GM12878 (cell line): ENCODE measurements around the gene FLYWCH2. TPM values are rescaled to one million over a fixed set of nuclear protein-coding genes. Genes with fewer than 3 reads are reported as not detected.
A peak's percentile ranks its signal among the peaks of the same experiment; 100 is the strongest.

Experiments used
- ATAC-seq: fragments of 200-7000 bp; cut with Tn5 transposase; 3 replicates; pipeline ENCODE4 v1.9.1; 2020; ENCODE audit warnings: mild to moderate bottlenecking, moderate library complexity
- BruUV-seq: library from RNA; stranded (reverse); fragments of 400-500 nt; replicated peaks from 2 replicates; lab custom pipeline; 2021; lab: Mats Ljungman, UMichigan
- CTCF ChIA-PET: fragments of 300-600 bp; sonication (Branson Sonifier 250); formaldehyde crosslinking; extraction: SDS; loops from one replicate; lab custom pipeline; 2021; ENCODE audit warnings: inconsistent platforms; lab: Yijun Ruan, JAX
- POLR2A ChIA-PET: fragments of 350-600 bp; formaldehyde crosslinking; extraction: SDS; loops from one replicate; lab custom pipeline; 2021; ENCODE audit warnings: inconsistent platforms; lab: Charles Lee
- RAD21 ChIA-PET: fragments of 300-600 bp; sonication (Branson Sonifier 250); formaldehyde crosslinking; loops from one replicate; lab custom pipeline; 2023; ENCODE audit warnings: antibody characterized with exemption; ENCODE audit not compliant: unreplicated experiment; lab: Charles Lee
- SMC1A ChIA-PET: fragments of 300-600 bp; sonication (Branson Sonifier 250); formaldehyde crosslinking; loops from one replicate; lab custom pipeline; 2023; ENCODE audit not compliant: unreplicated experiment, uncharacterized antibody; lab: Charles Lee
- DNase-seq: peaks from one replicate; pipeline ENCODE4 v3.0.0-alpha.2; 2011; ENCODE audit warnings: low read depth, low spot score
- FAIRE-seq: peaks from 3 replicates; lab custom pipeline; 2011; peaks lifted over from hg19 to GRCh38; lab: Jason Lieb, UNC
- H2AFZ ChIP-seq: 2 replicates; pipeline ENCODE4 v1.6.0; 2011; ENCODE audit warnings: low read depth, low read length, control low read depth; ENCODE audit not compliant: control insufficient read depth
- H3K27ac ChIP-seq: 2 replicates; pipeline ENCODE4 v1.5.1; 2011; ENCODE audit warnings: control low read depth; ENCODE audit not compliant: control insufficient read depth, insufficient read depth
- H3K27me3 ChIP-seq, 2 experiments: replicated peaks in 1 of 2; 2 replicates each; pipeline versions ENCODE4 v1.6.0 to v1.6.1; 2011; ENCODE audit warnings: low read length in 1 of 2; ENCODE audit not compliant: control insufficient read depth in 2 of 2, insufficient read depth in 2 of 2
- H3K36me3 ChIP-seq, 2 experiments: 2 replicates each; pipeline ENCODE4 v1.5.1; 2011; ENCODE audit warnings: low read length in 1 of 2; ENCODE audit not compliant: control insufficient read depth in 2 of 2, insufficient read depth in 2 of 2
- H3K4me1 ChIP-seq: 2 replicates; pipeline ENCODE4 v1.6.1; 2011; ENCODE audit warnings: mild to moderate bottlenecking, low read length, moderate library complexity, mixed read lengths; ENCODE audit not compliant: control insufficient read depth, insufficient read depth
- H3K4me2 ChIP-seq: 2 replicates; pipeline ENCODE4 v1.6.0; 2011; ENCODE audit warnings: control low read depth; ENCODE audit not compliant: control insufficient read depth, insufficient read depth
- H3K4me3 ChIP-seq: fragments of 200-600 bp; sonication (generic); 2 replicates; pipeline ENCODE4 v1.5.1; 2016
- H3K79me2 ChIP-seq: 2 replicates; pipeline ENCODE4 v1.6.0; 2011; ENCODE audit warnings: low read length; ENCODE audit not compliant: control insufficient read depth, insufficient read depth
- H3K9ac ChIP-seq: 2 replicates; pipeline ENCODE4 v1.8.0; 2011; ENCODE audit warnings: low read length, control low read depth, mixed read lengths; ENCODE audit not compliant: control insufficient read depth, insufficient read depth
- H3K9me3 ChIP-seq: replicated peaks from 3 replicates; pipeline ENCODE4 v1.5.1; 2011; ENCODE audit warnings: mild to moderate bottlenecking, low read length; ENCODE audit not compliant: control insufficient read depth, insufficient read depth
- H4K20me1 ChIP-seq: 2 replicates; pipeline ENCODE4 v1.6.0; 2011; ENCODE audit not compliant: control insufficient read depth, insufficient read depth
- BCLAF1 ChIP-seq: fragments of 450-650 bp; IDR thresholded peaks from 2 replicates; pipeline ENCODE4 v1.6.1; 2017; ENCODE audit warnings: antibody characterized with exemption, mild to moderate bottlenecking, moderate library complexity
- BMI1 ChIP-seq: fragments of 450-650 bp; IDR thresholded peaks from 2 replicates; pipeline ENCODE4 v1.6.1; 2016; ENCODE audit warnings: mild to moderate bottlenecking, moderate library complexity, borderline replicate concordance
- CHD4 ChIP-seq: fragments of 200-600 bp; sonication (generic); IDR thresholded peaks from 2 replicates; pipeline ENCODE4 v1.6.1; 2016; ENCODE audit warnings: mild to moderate bottlenecking
- TBL1XR1 ChIP-seq: IDR thresholded peaks from 2 replicates; pipeline ENCODE4 v1.6.1; 2012; ENCODE audit warnings: low read depth, low read length, improper control_type of control experiment
- WGBS: methylation state at CpG from one replicate; pipeline ENCODE4 v1.1.6; 2016; ENCODE audit warnings: low lambda C conversion rate; ENCODE audit not compliant: insufficient replicate concordance, insufficient coverage; ENCODE audit errors: missing lambda C conversion rate; 5-methylcytosine and 5-hydroxymethylcytosine counted together
- in situ Hi-C: fragments of 300-500 bp; cut with MboI; formaldehyde crosslinking; loops from 9 replicates; pipeline ENCODE4 v1.14.3; 2018; ENCODE audit warnings: mixed read lengths
- intact Hi-C: fragments of 100-400 bp; cut with micrococcal nuclease; formaldehyde crosslinking; loops from one replicate; pipeline ENCODE4 v1.14.2; 2022; ENCODE audit not compliant: unreplicated experiment
- polyA plus RNA-seq, 11 experiments: library from polyadenylated mRNA; depleted of rRNA in 4 of 11; unstranded in 6 of 11; stranded (reverse) in 5 of 11; fragments of >200 nt; fragmentation: Nextera tagmentation in 4 of 11; fragmentation: Illumina TruSeq in 1 of 11; extraction: Ambion mirVana in 4 of 11; extraction: Trizol in 1 of 11; gene quantifications; 1 replicate in 1 of 11; 2 replicates in 10 of 11; pipeline versions ENCODE4 v1.2.1 to v1.2.3, GENCODE V29; 2011 to 2016; ENCODE audit warnings: inconsistent platforms in 2 of 11, missing spikeins in 2 of 11, low read depth in 1 of 11
- total RNA-seq, 4 experiments: library from RNA; depleted of rRNA in 3 of 4; stranded (reverse); fragments of >200 nt in 3 of 4; fragmentation: Illumina TruSeq in 1 of 4; extraction: Trizol in 1 of 4; gene quantifications; 2 replicates each; pipeline versions ENCODE4 v1.2.1 to v1.2.3, GENCODE V29; 2013 to 2021
- TF ChIP-seq, protein P1 (sequence below): fragments of 450-650 bp; IDR thresholded peaks from 2 replicates; pipeline ENCODE4 v1.6.1; 2017; ENCODE audit warnings: mild to moderate bottlenecking

FLYWCH2 gene
- total and polyA plus RNA-seq, 10 of the 15 experiments (the other 5 are each of a cell fraction or from before 2014, with no cell fraction given) = 0.27 to 43.1 (median 17.7) TPM

DNA sequence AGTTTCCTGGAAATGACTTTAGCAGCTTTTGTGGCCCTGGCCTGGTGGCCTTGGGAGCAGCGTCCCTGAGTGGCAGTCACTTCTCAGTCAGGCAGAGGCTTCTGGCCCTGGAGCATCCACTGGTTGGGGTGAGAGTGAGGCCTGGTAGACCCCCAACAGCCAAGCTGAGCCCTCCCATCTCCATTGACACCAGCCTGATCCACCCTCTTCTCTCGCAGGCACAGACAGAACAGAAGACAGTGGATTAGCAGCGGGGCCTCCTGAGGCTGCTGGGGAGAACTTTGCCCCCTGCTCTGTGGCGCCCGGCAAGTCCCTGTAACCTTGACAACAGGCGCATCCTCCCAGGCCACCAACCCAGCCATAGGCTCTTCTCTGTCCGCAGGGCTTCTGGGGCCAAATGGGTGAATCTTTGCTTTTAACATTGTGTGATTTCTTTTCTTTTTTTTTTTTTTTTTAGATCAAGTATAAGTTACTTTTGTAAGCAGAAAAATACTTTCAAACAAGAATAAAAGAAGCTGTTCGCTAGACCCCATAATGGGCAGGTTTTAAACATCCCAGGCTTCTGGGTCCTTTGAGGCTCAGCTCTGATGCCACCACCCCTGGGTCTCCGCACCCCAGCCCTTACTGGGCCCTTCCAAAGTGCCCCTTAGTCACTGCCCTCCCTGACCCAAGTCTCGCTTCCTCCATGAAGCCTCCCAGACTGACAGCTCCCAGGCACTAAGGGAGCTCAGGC, 16.0 kb downstream of the FLYWCH2 start:
- ChIA-PET CTCF (interaction anchor here (0.9 to 1.7 kb wide), 4 partner anchors 24 to 133 kb away, joined by 3 to 6 read pairs (median 4); no protein-coding TSS in a partner anchor), POLR2A (interaction anchor here (0.7 to 3.4 kb wide), 4 partner anchors 11 to 96 kb away, joined by 3 to 20 read pairs (median 4); partner anchors contain the start of gene FLYWCH2), SMC1A (interaction anchor here (0.7 to 1.9 kb wide), 4 partner anchors 10 to 23 kb away, joined by 3 to 9 read pairs (median 4); partner anchors contain the start of gene FLYWCH2), RAD21 (interaction anchor here (0.6 to 1.6 kb wide), 2 partner anchors 16 to 24 kb away, joined by 3 to 8 read pairs; partner anchors contain the start of gene FLYWCH2)
- Histone ChIP-seq H4K20me1 (no peaks in the 10 kb centered on the region), H2AFZ (no peak overlapping the region), H3K27ac (no peak overlapping the region), H3K36me3 (no peaks in the 10 kb centered on the region), H3K4me3 (no peak overlapping the region), H3K79me2 (no peaks in the 10 kb centered on the region), H3K4me2 (no peak overlapping the region), H3K9me3 (no peaks in the 10 kb centered on the region), H3K27me3 (no peaks in the 10 kb centered on the region), H3K9ac (no peak overlapping the region), H3K4me1 (no peaks in the 10 kb centered on the region)
- 83% methylated on average over 10 of the region's 10 CpGs for WGBS
- intact Hi-C loops = no loop called here
- peak; percentile 59 for ATAC-seq
- no peak for FAIRE-seq
- in situ Hi-C loops = no loop called here
- DNase-seq = no peak
- no peak for TF ChIP-seq BCLAF1
- TF ChIP-seq TBL1XR1 = no peak
- TF ChIP-seq BMI1 = peak; percentile 85
- no peak for TF ChIP-seq CHD4
- TF ChIP-seq, protein P1, sequence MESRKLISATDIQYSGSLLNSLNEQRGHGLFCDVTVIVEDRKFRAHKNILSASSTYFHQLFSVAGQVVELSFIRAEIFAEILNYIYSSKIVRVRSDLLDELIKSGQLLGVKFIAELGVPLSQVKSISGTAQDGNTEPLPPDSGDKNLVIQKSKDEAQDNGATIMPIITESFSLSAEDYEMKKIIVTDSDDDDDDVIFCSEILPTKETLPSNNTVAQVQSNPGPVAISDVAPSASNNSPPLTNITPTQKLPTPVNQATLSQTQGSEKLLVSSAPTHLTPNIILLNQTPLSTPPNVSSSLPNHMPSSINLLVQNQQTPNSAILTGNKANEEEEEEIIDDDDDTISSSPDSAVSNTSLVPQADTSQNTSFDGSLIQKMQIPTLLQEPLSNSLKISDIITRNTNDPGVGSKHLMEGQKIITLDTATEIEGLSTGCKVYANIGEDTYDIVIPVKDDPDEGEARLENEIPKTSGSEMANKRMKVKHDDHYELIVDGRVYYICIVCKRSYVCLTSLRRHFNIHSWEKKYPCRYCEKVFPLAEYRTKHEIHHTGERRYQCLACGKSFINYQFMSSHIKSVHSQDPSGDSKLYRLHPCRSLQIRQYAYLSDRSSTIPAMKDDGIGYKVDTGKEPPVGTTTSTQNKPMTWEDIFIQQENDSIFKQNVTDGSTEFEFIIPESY = peak; percentile 88
- no TSS peak for BruUV-seq
